ENCODE data around the gene TMSB10.

DNA sequence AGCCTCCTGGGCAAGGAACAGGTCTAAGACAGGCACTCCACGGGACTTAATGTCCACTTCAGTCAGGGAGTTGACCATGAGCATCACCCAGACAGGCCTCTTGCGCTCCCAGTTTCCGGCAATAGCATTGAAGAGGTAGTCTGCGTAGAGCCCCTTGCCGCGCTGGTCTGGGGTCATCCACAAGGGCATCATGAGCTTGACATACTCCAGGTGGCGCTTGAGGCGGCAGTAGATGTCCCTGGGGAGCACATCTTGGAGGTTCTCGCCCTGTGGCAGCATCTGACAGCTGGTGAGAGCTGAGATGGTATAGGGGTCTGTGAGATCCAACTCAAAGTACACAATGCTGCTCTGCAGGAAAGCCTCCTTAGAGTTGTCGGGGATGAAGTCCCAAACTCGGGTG is 35.1 kb upstream of the TMSB10 start:
- TF ChIP-seq GATA2 (IDR thresholded peaks at IDR 0.05; ENCODE audit: low read depth, low read length) (no peak), GATA3 (IDR thresholded peaks at IDR 0.05; ENCODE audit: low read depth, low read length) (no peak)

All from SH-SY5Y (cell line).